ENCODE measurements around the gene ITPK1.

GRCh38 chr14:93009471-93010129 lies 106.1 kb downstream of the ITPK1 start:
- TF ChIP-seq, protein P1, sequence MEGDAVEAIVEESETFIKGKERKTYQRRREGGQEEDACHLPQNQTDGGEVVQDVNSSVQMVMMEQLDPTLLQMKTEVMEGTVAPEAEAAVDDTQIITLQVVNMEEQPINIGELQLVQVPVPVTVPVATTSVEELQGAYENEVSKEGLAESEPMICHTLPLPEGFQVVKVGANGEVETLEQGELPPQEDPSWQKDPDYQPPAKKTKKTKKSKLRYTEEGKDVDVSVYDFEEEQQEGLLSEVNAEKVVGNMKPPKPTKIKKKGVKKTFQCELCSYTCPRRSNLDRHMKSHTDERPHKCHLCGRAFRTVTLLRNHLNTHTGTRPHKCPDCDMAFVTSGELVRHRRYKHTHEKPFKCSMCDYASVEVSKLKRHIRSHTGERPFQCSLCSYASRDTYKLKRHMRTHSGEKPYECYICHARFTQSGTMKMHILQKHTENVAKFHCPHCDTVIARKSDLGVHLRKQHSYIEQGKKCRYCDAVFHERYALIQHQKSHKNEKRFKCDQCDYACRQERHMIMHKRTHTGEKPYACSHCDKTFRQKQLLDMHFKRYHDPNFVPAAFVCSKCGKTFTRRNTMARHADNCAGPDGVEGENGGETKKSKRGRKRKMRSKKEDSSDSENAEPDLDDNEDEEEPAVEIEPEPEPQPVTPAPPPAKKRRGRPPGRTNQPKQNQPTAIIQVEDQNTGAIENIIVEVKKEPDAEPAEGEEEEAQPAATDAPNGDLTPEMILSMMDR (IDR thresholded peaks at IDR 0.05; ENCODE audit: low read length), result no peak
- no peak for TF ChIP-seq EZH2 (optimal IDR thresholded peaks at IDR 0.05; ENCODE audit: low read depth, low read length)
- no peak for TF ChIP-seq EZH2phosphoT487 (IDR thresholded peaks at IDR 0.05; ENCODE audit: low read length)
